ENCODE measurements around the gene HDAC1.

DNA sequence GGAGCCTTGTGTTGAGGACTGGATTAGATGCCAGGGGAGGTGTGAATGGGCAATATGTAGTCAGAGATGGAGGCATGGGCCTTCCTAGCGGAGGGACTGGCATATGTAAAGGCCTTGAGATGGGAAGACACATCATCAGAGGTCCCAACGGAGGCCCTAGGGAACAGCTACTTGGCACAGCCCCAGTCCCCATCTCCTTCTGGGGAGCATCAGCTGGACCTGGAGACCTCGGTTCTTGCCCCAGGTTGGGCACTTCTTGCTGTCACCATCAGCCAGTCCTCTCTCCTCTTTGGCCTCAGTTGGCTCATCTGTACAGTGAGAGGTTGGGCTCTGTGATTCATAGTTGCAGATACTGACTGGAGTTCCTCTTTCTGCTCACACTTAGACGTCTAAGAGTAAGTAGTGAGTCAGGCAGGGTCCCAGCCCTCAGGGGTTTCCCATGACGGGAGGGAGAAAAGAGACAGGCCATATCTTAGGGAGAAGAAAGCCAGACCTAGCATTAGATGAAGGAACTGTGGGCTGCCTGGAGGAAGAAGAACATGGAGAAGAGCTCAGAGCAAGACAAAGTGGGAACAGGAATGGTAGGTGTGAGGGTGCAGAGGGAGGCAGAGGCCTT lies 47.6 kb downstream of the HDAC1 start:
- no peak for TF ChIP-seq EZH2 (IDR thresholded peaks at IDR 0.05; ENCODE audit: insufficient read depth, poor library complexity, severe bottlenecking)
- TF ChIP-seq EZH2phosphoT487 (IDR thresholded peaks at IDR 0.05; ENCODE audit: insufficient read depth, low read depth) = no peak

Data from GM23248 (cell line).